Measurements from ENCODE around the gene GRM1. TPM values are rescaled to one million over a fixed set of nuclear protein-coding genes. Genes with fewer than 3 reads are reported as not detected.
A peak's percentile ranks its signal among the peaks of the same experiment; 100 is the strongest.

The GRM1 gene
- total RNA-seq, 2 donors from 2014 or later: 0.57 to 0.62 TPM

DNA sequence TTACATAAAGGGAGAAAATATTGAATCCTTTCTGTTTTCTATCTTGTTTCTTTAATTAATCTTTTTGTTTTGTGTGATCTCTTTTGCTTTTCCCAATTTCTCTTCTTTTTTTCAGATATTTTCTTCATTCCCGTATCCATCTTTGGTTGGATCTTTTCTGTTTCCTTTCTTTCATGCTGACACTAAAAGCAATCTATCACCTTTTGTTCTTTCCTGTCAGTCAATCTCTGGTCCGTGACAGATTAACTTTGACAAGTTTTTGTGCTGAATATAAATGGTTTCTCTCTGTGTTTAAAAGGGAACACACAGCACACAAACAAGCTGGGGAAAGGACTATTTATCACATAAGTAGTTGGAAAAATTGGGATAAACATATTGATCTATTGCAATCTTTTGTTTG lies 162.8 kb downstream of the GRM1 start:
- Mint-ChIP-seq H3K27ac (peak overlapping the region; percentile 25), H3K4me3 (no peak overlapping the region), H3K27me3 (ENCODE audit: insufficient read depth) (no peaks in the 10 kb centered on the region), H3K36me3 (ENCODE audit: low read depth) (no peaks in the 10 kb centered on the region), H3K9me3 (no peaks in the 10 kb centered on the region), H3K4me1 (peaks cover 37% of the 10 kb centered on the region)
- Histone ChIP-seq H3K9me3 (ENCODE audit: control insufficient read depth, low read length) (no peaks in the 10 kb centered on the region), H3K27me3 (ENCODE audit: control insufficient read depth, insufficient read depth, low read length, poor library complexity, severe bottlenecking) (no peaks in the 10 kb centered on the region), H3K36me3 (ENCODE audit: control insufficient read depth, insufficient read depth, low read length) (no peaks in the 10 kb centered on the region), H3K4me1 (ENCODE audit: control insufficient read depth, insufficient read depth, low read length) (peaks cover 11% of the 10 kb centered on the region), H3K9ac (ENCODE audit: extremely low read depth, low read length, poor library complexity, severe bottlenecking) (no peak overlapping the region), H3K4me3 (ENCODE audit: low read length) (peak overlapping the region; percentile 30), H3K27ac (ENCODE audit: low read depth, low read length) (no peak overlapping the region)
- no peak for TF ChIP-seq CTCF (conservative IDR thresholded peaks at IDR 0.05)
- DNase-seq: no peak
- 60 to 76% methylated on average over 1 to 2 of the region's 2 CpGs for WGBS, 2 experiments (ENCODE audit: insufficient coverage in 1 of 2, insufficient read length in 1 of 2)

DNA sequence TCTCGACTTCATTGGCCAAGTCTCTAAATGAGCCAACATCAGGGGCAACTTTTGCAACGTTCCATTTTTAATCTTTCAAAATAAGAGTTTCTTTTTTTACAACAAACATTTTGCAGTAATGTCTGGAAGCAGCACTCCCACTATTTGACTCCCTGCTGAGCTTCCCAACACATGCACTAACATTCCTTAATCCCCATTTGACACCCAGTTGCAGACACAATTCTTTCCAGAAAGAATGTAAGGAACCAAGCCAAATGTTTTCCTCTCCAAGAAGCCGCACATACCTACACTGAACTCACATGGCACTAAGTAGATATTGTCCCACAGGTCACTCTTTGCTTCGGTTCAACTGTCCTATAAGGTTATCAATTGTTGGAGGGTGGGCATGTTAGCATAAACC lies 165.6 kb downstream of the GRM1 start:
- H3K27me3 ChIP-seq (ENCODE audit: control insufficient read depth, insufficient read depth, low read length, poor library complexity, severe bottlenecking): no peaks in the 10 kb centered on the region
- no peak overlapping the region for H3K4me3 Mint-ChIP-seq
- H3K27ac ChIP-seq (ENCODE audit: low read depth, low read length): no peak overlapping the region
- H3K4me1 ChIP-seq (ENCODE audit: control insufficient read depth, insufficient read depth, low read length): peaks cover 8% of the 10 kb centered on the region
- H3K4me3 ChIP-seq (ENCODE audit: low read length): no peak overlapping the region
- H3K9me3 Mint-ChIP-seq: no peaks in the 10 kb centered on the region
- H3K27me3 Mint-ChIP-seq (ENCODE audit: insufficient read depth): no peaks in the 10 kb centered on the region
- peaks cover 31% of the 10 kb centered on the region for H3K4me1 Mint-ChIP-seq
- no peak for DNase-seq
- WGBS, 2 experiments (ENCODE audit: insufficient coverage in 1 of 2, insufficient read length in 1 of 2): 75 to 90% methylated on average over 2 to 4 of the region's 4 CpGs
- H3K27ac Mint-ChIP-seq: no peak overlapping the region
- no peaks in the 10 kb centered on the region for H3K36me3 ChIP-seq (ENCODE audit: control insufficient read depth, insufficient read depth, low read length)
- no peak for TF ChIP-seq CTCF (conservative IDR thresholded peaks at IDR 0.05)
- no peaks in the 10 kb centered on the region for H3K36me3 Mint-ChIP-seq (ENCODE audit: low read depth)
- no peak overlapping the region for H3K9ac ChIP-seq (ENCODE audit: extremely low read depth, low read length, poor library complexity, severe bottlenecking)
- H3K9me3 ChIP-seq (ENCODE audit: control insufficient read depth, low read length): no peaks in the 10 kb centered on the region

- no peak for DNase-seq
- Histone ChIP-seq H3K9me3 (ENCODE audit: control insufficient read depth, low read length) (no peaks in the 10 kb centered on the region), H3K9ac (ENCODE audit: extremely low read depth, low read length, poor library complexity, severe bottlenecking) (no peak overlapping the region), H3K36me3 (ENCODE audit: control insufficient read depth, insufficient read depth, low read length) (no peaks in the 10 kb centered on the region), H3K27ac (ENCODE audit: low read depth, low read length) (peak overlapping the region; percentile 78), H3K4me3 (ENCODE audit: low read length) (no peak overlapping the region), H3K27me3 (ENCODE audit: control insufficient read depth, insufficient read depth, low read length, poor library complexity, severe bottlenecking) (no peaks in the 10 kb centered on the region), H3K4me1 (ENCODE audit: control insufficient read depth, insufficient read depth, low read length) (no peaks in the 10 kb centered on the region)
- WGBS, 2 experiments (ENCODE audit: insufficient coverage in 1 of 2, insufficient read length in 1 of 2): 86 to 92% methylated on average over 2 of the region's 2 CpGs
- H3K9me3 Mint-ChIP-seq: no peaks in the 10 kb centered on the region
- H3K27me3 Mint-ChIP-seq (ENCODE audit: insufficient read depth): no peaks in the 10 kb centered on the region
- H3K4me3 Mint-ChIP-seq: no peak overlapping the region
- no peaks in the 10 kb centered on the region for H3K36me3 Mint-ChIP-seq (ENCODE audit: low read depth)
- no peak for TF ChIP-seq CTCF (conservative IDR thresholded peaks at IDR 0.05)
- no peak overlapping the region for H3K27ac Mint-ChIP-seq
- peaks cover 14% of the 10 kb centered on the region for H3K4me1 Mint-ChIP-seq
Measured at GRCh38 chr6:146200176-146200575, 171.3 kb downstream of the GRM1 start.

All from endodermal cell (in vitro differentiated cells).